Activated CD8-positive, alpha-beta memory T cell treated with anti-CD3 and anti-CD28 coated beads, Interleukin-2, amount 10 ng/mL, durations not matched to agents 7 days and 5 days (primary cell): ENCODE measurements around the gene FAM72C. TPM values are rescaled to one million over a fixed set of nuclear protein-coding genes. Genes with fewer than 3 reads are reported as not detected.
"Not testable (repeated sequence)": the region's sequence is repeated elsewhere in the genome, so short reads cannot be mapped to it uniquely, and the experiment has no call there.

ENCODE experiments used
- ATAC-seq: fragments of 150-1000 bp; cut with Tn5 transposase; one replicate; pipeline ENCODE4 v1.10.0; 2021; ENCODE audit warnings: moderate library complexity
- CTCF ChIA-PET: fragments of 350-600 bp; sonication (Branson Sonifier 250); formaldehyde crosslinking; loops from one replicate; lab custom pipeline; 2021; ENCODE audit warnings: antibody characterized with exemption; lab: Charles Lee
- DNase-seq: peaks from one replicate; pipeline ENCODE4 v3.0.0-alpha.2; 2020
- H3K27ac Mint-ChIP-seq: one replicate; pipeline ENCODE4 v1.8.0; 2021; ENCODE audit warnings: mild to moderate bottlenecking, mixed read lengths
- H3K27me3 Mint-ChIP-seq: one replicate; pipeline ENCODE4 v1.8.0; 2021; ENCODE audit warnings: mixed read lengths
- H3K36me3 Mint-ChIP-seq: one replicate; pipeline ENCODE4 v1.8.0; 2021; ENCODE audit warnings: mild to moderate bottlenecking, mixed read lengths
- H3K4me1 Mint-ChIP-seq: one replicate; pipeline ENCODE4 v1.8.0; 2021; ENCODE audit warnings: mixed read lengths
- H3K4me3 Mint-ChIP-seq: one replicate; pipeline ENCODE4 v1.8.0; 2021; ENCODE audit warnings: mild to moderate bottlenecking, moderate library complexity, mixed read lengths
- H3K9me3 Mint-ChIP-seq: one replicate; pipeline ENCODE4 v1.8.0; 2022; ENCODE audit warnings: low read depth, mixed read lengths
- total RNA-seq, 2 experiments: library from RNA; stranded (reverse); gene quantifications; one replicate each; pipeline ENCODE4 v1.2.3, GENCODE V29; 2021

Gene FAM72C
- total RNA-seq, 2 experiments from 2014 or later = 10.9 to 15.3 TPM

- DNase-seq, H3K9me3 Mint-ChIP-seq, H3K27me3 Mint-ChIP-seq, H3K4me1 Mint-ChIP-seq, H3K4me3 Mint-ChIP-seq, H3K27ac Mint-ChIP-seq, CTCF ChIA-PET, H3K36me3 Mint-ChIP-seq, ATAC-seq: not testable (repeated sequence)
Observed at GRCh38 chr1:143913705-143914104, 58.1 kb downstream of the FAM72C start.
